K562 (cell line): ENCODE measurements around the gene SLC44A5. TPM values are rescaled to one million over a fixed set of nuclear protein-coding genes. Genes with fewer than 3 reads are reported as not detected.
A peak's percentile ranks its signal among the peaks of the same experiment; 100 is the strongest.

Experiments
- ATAC-seq: fragments of 200-7000 bp; cut with Tn5 transposase; 3 replicates; pipeline ENCODE4 v1.9.1; 2020; ENCODE audit warnings: moderate library complexity
- BruUV-seq: library from RNA; stranded (reverse); fragments of 400-500 nt; replicated peaks from 2 replicates; lab custom pipeline; 2021; lab: Mats Ljungman, UMichigan
- CTCF ChIA-PET: fragments of 300-600 bp; formaldehyde crosslinking; extraction: SDS; loops from one replicate; lab custom pipeline; 2021; ENCODE audit warnings: low intra/inter-chr PET ratio; lab: Yijun Ruan, JAX
- POLR2A ChIA-PET: fragments of 300-600, 350-650 bp; sonication (Branson Sonifier 250); formaldehyde crosslinking; extraction: SDS; loops from one replicate; lab custom pipeline; 2021; ENCODE audit warnings: antibody characterized with exemption, inconsistent platforms; lab: Yijun Ruan, JAX
- DNase-seq, 4 experiments: peaks; one replicate each; pipeline versions ENCODE4 v3.0.0 to v3.0.0-alpha.2; 2011 to 2018; ENCODE audit warnings: low spot score in 3 of 4, mixed read lengths in 3 of 4; ENCODE audit errors: extremely low read depth in 1 of 4
- FAIRE-seq: peaks from 2 replicates; lab custom pipeline; 2011; peaks lifted over from hg19 to GRCh38; lab: Jason Lieb, UNC
- H2AFZ ChIP-seq: 2 replicates; pipeline ENCODE4 v1.6.0; 2011; ENCODE audit warnings: low read depth, low read length, control low read depth, inconsistent platforms
- H3K27ac ChIP-seq: fragments of 200-600 bp; 3 replicates; pipeline ENCODE4 v1.8.0; 2011; ENCODE audit warnings: low read depth, mild to moderate bottlenecking, control low read depth, inconsistent platforms, low read length, moderate library complexity, mixed read lengths; ENCODE audit errors: extremely low read depth
- H3K27me3 ChIP-seq, 2 experiments: fragments of 300-600 bp in 1 of 2; 2 replicates in 1 of 2; 3 replicates in 1 of 2; pipeline versions ENCODE4 v1.6.0 to v1.8.0; 2011; ENCODE audit warnings: inconsistent platforms in 2 of 2, low read length in 2 of 2, mild to moderate bottlenecking in 1 of 2, mixed read lengths in 1 of 2, moderate library complexity in 1 of 2; ENCODE audit not compliant: control insufficient read depth in 2 of 2, insufficient read depth in 2 of 2
- H3K36me3 ChIP-seq: fragments of 300-600 bp; 3 replicates; pipeline ENCODE4 v1.8.0; 2011; ENCODE audit warnings: mild to moderate bottlenecking, low read length, inconsistent platforms; ENCODE audit not compliant: control insufficient read depth, insufficient read depth
- H3K4me1 ChIP-seq, 2 experiments: fragments of 200-600 bp in 1 of 2; replicated peaks in 1 of 2; 2 replicates in 1 of 2; 3 replicates in 1 of 2; pipeline versions ENCODE4 v1.5.1 to v1.8.0; 2011; ENCODE audit warnings: inconsistent platforms in 2 of 2, low read length in 2 of 2, mild to moderate bottlenecking in 1 of 2, mixed read lengths in 1 of 2, moderate library complexity in 1 of 2; ENCODE audit not compliant: control insufficient read depth in 2 of 2, insufficient read depth in 2 of 2
- H3K4me2 ChIP-seq: 2 replicates; pipeline ENCODE4 v1.6.1; 2011; ENCODE audit warnings: low read length, control low read depth, inconsistent platforms, mixed read lengths; ENCODE audit not compliant: insufficient read depth
- H3K4me3 ChIP-seq: fragments of 200-600 bp; sonication (generic), shearing (Covaris generic); 2 replicates; pipeline ENCODE4 v1.5.1; 2016; ENCODE audit warnings: control low read depth, inconsistent platforms
- H3K79me2 ChIP-seq: fragments of 200-600 bp; 3 replicates; pipeline ENCODE4 v1.8.0; 2011; ENCODE audit warnings: low read length, inconsistent platforms; ENCODE audit not compliant: control insufficient read depth, insufficient read depth
- H3K9ac ChIP-seq, 2 experiments: 2 replicates each; pipeline versions ENCODE4 v1.6.0 to v1.6.1; 2011; ENCODE audit warnings: low read depth in 2 of 2, low read length in 2 of 2, control low read depth in 1 of 2, inconsistent platforms in 1 of 2, mild to moderate bottlenecking in 1 of 2, mixed read lengths in 1 of 2; ENCODE audit not compliant: insufficient read depth in 1 of 2
- H3K9me1 ChIP-seq: one replicate; pipeline ENCODE4 v1.6.0; 2011; ENCODE audit warnings: inconsistent platforms, mild to moderate bottlenecking, low read length, moderate library complexity; ENCODE audit not compliant: control insufficient read depth, insufficient read depth
- H3K9me3 ChIP-seq: replicated peaks from 2 replicates; pipeline ENCODE4 v1.5.1; 2011; ENCODE audit warnings: low read depth, low read length, inconsistent platforms; ENCODE audit not compliant: control insufficient read depth, insufficient read depth
- H4K20me1 ChIP-seq: replicated peaks from 2 replicates; pipeline ENCODE4 v1.6.1; 2011; ENCODE audit warnings: low read length, inconsistent platforms, mixed read lengths; ENCODE audit not compliant: control insufficient read depth, insufficient read depth
- CEBPB ChIP-seq: fragments of 450-650 bp; IDR thresholded peaks from 2 replicates; pipeline ENCODE4 v1.6.1; 2016; ENCODE audit warnings: missing genetic modification characterization, missing compliant biosample characterization
- ELF2 ChIP-seq: fragments of 250-450 bp; sonication (Bioruptor Pico); IDR thresholded peaks from 2 replicates; pipeline ENCODE4 v1.5.0; 2021; ENCODE audit warnings: mild to moderate bottlenecking
- HEY1 ChIP-seq: fragments of 250-450 bp; sonication (Bioruptor Pico); IDR thresholded peaks from 2 replicates; pipeline ENCODE4 v1.5.0; 2020; ENCODE audit warnings: mild to moderate bottlenecking, moderate library complexity, borderline replicate concordance
- IFI16 ChIP-seq: fragments of 250-450 bp; sonication (Bioruptor Pico); IDR thresholded peaks from 2 replicates; pipeline ENCODE4 v2.1.2; 2022; ENCODE audit warnings: mild to moderate bottlenecking, inconsistent platforms
- MTA3 ChIP-seq: fragments of 450-650 bp; formaldehyde crosslinking; IDR thresholded peaks from 2 replicates; pipeline ENCODE4 v1.6.1; 2017; ENCODE audit warnings: mild to moderate bottlenecking, borderline replicate concordance
- MXI1 ChIP-seq: IDR thresholded peaks from 2 replicates; pipeline ENCODE4 v1.6.1; 2011; ENCODE audit warnings: low read depth, mild to moderate bottlenecking, improper control_type of control experiment, low read length
- STAG1 ChIP-seq: sonication (generic); formaldehyde crosslinking; IDR thresholded peaks from 2 replicates; pipeline ENCODE4 v1.5.0; 2020; ENCODE audit warnings: missing genetic modification reagents, borderline replicate concordance
- ZFP30 ChIP-seq: fragments of 250-450 bp; sonication (Bioruptor Pico); IDR thresholded peaks from 2 replicates; pipeline ENCODE4 v1.8.0; 2022; ENCODE audit warnings: moderate library complexity, mild to moderate bottlenecking, inconsistent platforms, borderline replicate concordance
- ZNF175 ChIP-seq: fragments of 200-800 bp; sonication (Bioruptor generic); IDR thresholded peaks from 2 replicates; pipeline ENCODE4 v1.6.1; 2016; ENCODE audit warnings: low read depth, mild to moderate bottlenecking, missing genetic modification characterization, missing compliant biosample characterization
- ZSCAN32 ChIP-seq: fragments of 450-650 bp; formaldehyde crosslinking; IDR thresholded peaks from 2 replicates; pipeline ENCODE4 v1.4.0; 2020; ENCODE audit warnings: mild to moderate bottlenecking, moderate library complexity
- ZZZ3 ChIP-seq: fragments of 450-650 bp; IDR thresholded peaks from 2 replicates; pipeline ENCODE4 v1.6.1; 2016; ENCODE audit warnings: antibody characterized with exemption, mild to moderate bottlenecking, moderate library complexity
- WGBS: fragments of 100-300 bp; shearing (Covaris generic); methylation state at CpG from one replicate; pipeline ENCODE4 v1.1.6; 2016; ENCODE audit warnings: low coverage, mixed read lengths; ENCODE audit not compliant: insufficient coverage; ENCODE audit errors: missing lambda C conversion rate; 5-methylcytosine and 5-hydroxymethylcytosine counted together
- in situ Hi-C: fragments of 300-500 bp; cut with MboI; formaldehyde crosslinking; loops from 4 replicates; pipeline ENCODE4 v1.15.0; 2018; ENCODE audit warnings: inconsistent platforms, mixed read lengths
- intact Hi-C: fragments of 100-400 bp; cut with micrococcal nuclease; formaldehyde crosslinking; loops from 2 replicates; pipeline ENCODE4 v1.14.2; 2022
- polyA plus RNA-seq, 8 experiments: library from polyadenylated mRNA; depleted of rRNA in 4 of 8; stranded (reverse) in 5 of 8; unstranded in 3 of 8; fragments of >200 nt; fragmentation: Nextera tagmentation in 2 of 8; fragmentation: Illumina TruSeq in 1 of 8; extraction: Ambion mirVana in 2 of 8; extraction: Trizol in 1 of 8; gene quantifications; 2 replicates each; pipeline versions ENCODE4 v1.2.1 to v1.2.3, GENCODE V29; 2011 to 2014; ENCODE audit warnings: inconsistent platforms in 1 of 8, missing spikeins in 1 of 8
- total RNA-seq, 7 experiments: library from RNA; depleted of rRNA in 6 of 7; stranded (reverse); fragments of >200 nt in 6 of 7; fragmentation: Illumina TruSeq in 2 of 7; extraction: Trizol in 2 of 7; gene quantifications; 2 replicates each; pipeline versions ENCODE4 v1.2.1 to v1.2.3, GENCODE V29; 2011 to 2021; ENCODE audit warnings: low replicate concordance in 1 of 7
- TF ChIP-seq, protein P1 (sequence below): fragments of 450-650 bp; formaldehyde crosslinking; IDR thresholded peaks from 2 replicates; pipeline ENCODE4 v1.4.0; 2020; ENCODE audit warnings: mild to moderate bottlenecking, moderate library complexity

The SLC44A5 gene
- total and polyA plus RNA-seq, 9 of the 15 experiments (the other 6 are each of a cell fraction or from before 2014, with no cell fraction given): 1.2 to 10.1 (median 3.2) TPM

DNA sequence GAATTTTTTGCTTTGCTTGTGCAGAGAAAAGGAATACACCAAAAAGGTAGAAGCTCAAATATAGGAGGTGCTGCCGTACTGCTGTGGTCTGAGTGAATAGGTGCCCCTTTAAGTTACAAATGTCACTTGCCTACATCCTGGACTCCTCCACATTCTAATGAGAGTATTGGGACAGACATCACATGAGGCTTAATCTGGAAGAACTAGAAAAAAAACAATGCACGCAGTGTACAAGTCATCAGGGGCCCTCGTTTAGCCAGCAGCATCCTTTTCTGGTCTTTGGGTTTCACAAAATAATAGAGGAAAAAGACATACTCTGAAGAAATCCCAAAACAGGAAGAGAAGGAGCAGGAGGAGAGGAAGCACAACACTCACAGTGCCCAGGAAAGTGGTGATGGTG lies 89.3 kb downstream of the SLC44A5 start:
- Histone ChIP-seq H3K9me1 (no peaks in the 10 kb centered on the region), H3K9me3 (no peaks in the 10 kb centered on the region), H3K27ac (no peak overlapping the region), H2AFZ (no peak overlapping the region), H3K27me3 (no peaks in the 10 kb centered on the region), H3K4me2 (no peak overlapping the region), H3K79me2 (no peaks in the 10 kb centered on the region), H3K36me3 (no peaks in the 10 kb centered on the region), H3K4me3 (no peak overlapping the region), H4K20me1 (no peaks in the 10 kb centered on the region), H3K4me1 (peaks cover 0 to 20% of the 10 kb centered on the region in 2 experiments; a peak in 3 of 5 replicates), H3K9ac (no peak overlapping the region)
- ATAC-seq (peak; percentile 35), FAIRE-seq (peak; percentile 15), DNase-seq (no peak)
- no TSS peak for BruUV-seq
- ChIA-PET CTCF (no interaction called here), POLR2A (interaction anchor here (0.6 to 0.7 kb wide), 2 partner anchors 12 to 320 kb away, joined by 3 read pairs; no protein-coding TSS in a partner anchor)
- intact Hi-C loops (no loop called here), in situ Hi-C loops (no loop called here)
- 51% methylated on average over 3 of the region's 3 CpGs for WGBS
- no peak for TF ChIP-seq IFI16 (CRISPR knock-in tag)
- TF ChIP-seq STAG1 (CRISPR knock-in tag): no peak
- no peak for TF ChIP-seq ZFP30
- no peak for TF ChIP-seq MTA3
- TF ChIP-seq MXI1: no peak
- no peak for TF ChIP-seq ZZZ3
- no peak for TF ChIP-seq ZNF175 (CRISPR knock-in tag)
- TF ChIP-seq ZSCAN32: no peak
- TF ChIP-seq ELF2 (CRISPR knock-in tag): no peak
- TF ChIP-seq HEY1 (CRISPR knock-in tag): no peak
- no peak for TF ChIP-seq CEBPB (tag)
- TF ChIP-seq, protein P1, sequence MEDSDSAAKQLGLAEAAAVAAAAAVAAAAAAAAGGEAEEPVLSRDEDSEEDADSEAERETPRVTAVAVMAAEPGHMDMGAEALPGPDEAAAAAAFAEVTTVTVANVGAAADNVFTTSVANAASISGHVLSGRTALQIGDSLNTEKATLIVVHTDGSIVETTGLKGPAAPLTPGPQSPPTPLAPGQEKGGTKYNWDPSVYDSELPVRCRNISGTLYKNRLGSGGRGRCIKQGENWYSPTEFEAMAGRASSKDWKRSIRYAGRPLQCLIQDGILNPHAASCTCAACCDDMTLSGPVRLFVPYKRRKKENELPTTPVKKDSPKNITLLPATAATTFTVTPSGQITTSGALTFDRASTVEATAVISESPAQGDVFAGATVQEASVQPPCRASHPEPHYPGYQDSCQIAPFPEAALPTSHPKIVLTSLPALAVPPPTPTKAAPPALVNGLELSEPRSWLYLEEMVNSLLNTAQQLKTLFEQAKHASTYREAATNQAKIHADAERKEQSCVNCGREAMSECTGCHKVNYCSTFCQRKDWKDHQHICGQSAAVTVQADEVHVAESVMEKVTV (CRISPR knock-in tag): no peak
